SK-N-SH treated with all-trans-retinoic acid at 6 μM for 48 hours (cell line): ENCODE measurements around the gene ARMC10.

Experiments used
- ARNTL ChIP-seq: fragments of 450-650 bp; formaldehyde crosslinking; IDR thresholded peaks from 2 replicates; pipeline ENCODE4 v1.5.0; 2020; ENCODE audit warnings: low read depth, mild to moderate bottlenecking, moderate library complexity, borderline replicate concordance
- CSDC2 ChIP-seq: fragments of 250-450 bp; sonication (Bioruptor Pico); IDR thresholded peaks from 2 replicates; pipeline ENCODE4 v1.5.0; 2020; ENCODE audit warnings: mild to moderate bottlenecking, moderate library complexity
- ESRRG ChIP-seq: fragments of 250-450 bp; sonication (Bioruptor Pico); IDR thresholded peaks from 2 replicates; pipeline ENCODE4 v1.6.1; 2021; ENCODE audit warnings: mild to moderate bottlenecking
- OSR1 ChIP-seq: fragments of 250-450 bp; sonication (Bioruptor Pico); IDR thresholded peaks from 2 replicates; pipeline ENCODE4 v1.8.0; 2022; ENCODE audit warnings: moderate library complexity, mild to moderate bottlenecking, inconsistent platforms
- PATZ1 ChIP-seq: fragments of 250-450 bp; sonication (Bioruptor Pico); IDR thresholded peaks from 2 replicates; pipeline ENCODE4 v1.8.0; 2020; ENCODE audit warnings: mild to moderate bottlenecking, moderate library complexity, borderline replicate concordance
- TCF4 ChIP-seq: fragments of 250-450 bp; sonication (Bioruptor Pico); IDR thresholded peaks from 2 replicates; pipeline ENCODE4 v1.8.0; 2021; ENCODE audit warnings: mild to moderate bottlenecking, moderate library complexity, borderline replicate concordance
- ZC3H10 ChIP-seq: fragments of 250-450 bp; sonication (Bioruptor Pico); IDR thresholded peaks from 2 replicates; pipeline ENCODE4 v1.5.1; 2021; ENCODE audit warnings: mild to moderate bottlenecking, moderate library complexity
- ZFP30 ChIP-seq: fragments of 450-650 bp; formaldehyde crosslinking; IDR thresholded peaks from 2 replicates; pipeline ENCODE4 v1.5.0; 2022; ENCODE audit warnings: mild to moderate bottlenecking, moderate library complexity
- ZNF70 ChIP-seq: fragments of 450-650 bp; formaldehyde crosslinking; IDR thresholded peaks from 2 replicates; pipeline ENCODE4 v1.5.0; 2020; ENCODE audit warnings: mild to moderate bottlenecking, moderate library complexity
- ZNF8 ChIP-seq: fragments of 450-650 bp; formaldehyde crosslinking; IDR thresholded peaks from 2 replicates; pipeline ENCODE4 v1.5.0; 2020; ENCODE audit warnings: mild to moderate bottlenecking, moderate library complexity
- TF ChIP-seq, protein P1 (sequence below): fragments of 250-450 bp; sonication (Bioruptor Pico); IDR thresholded peaks from 2 replicates; pipeline ENCODE4 v1.5.1; 2020; ENCODE audit warnings: low read depth, mild to moderate bottlenecking, moderate library complexity

GRCh38 chr7:103134836-103135554 lies 60.1 kb downstream of the ARMC10 start:
- TF ChIP-seq TCF4 (peak; percentile 23; the same call in 1 of the 2 replicates), ZFP30 (no peak), ZNF8 (CRISPR knock-in tag) (no peak), OSR1 (CRISPR knock-in tag) (no peak), PATZ1 (CRISPR knock-in tag) (no peak), ZC3H10 (CRISPR knock-in tag) (no peak), ESRRG (no peak), ZNF70 (CRISPR knock-in tag) (peak; percentile 85), CSDC2 (no peak), ARNTL (CRISPR knock-in tag) (no peak)
- TF ChIP-seq, protein P1, sequence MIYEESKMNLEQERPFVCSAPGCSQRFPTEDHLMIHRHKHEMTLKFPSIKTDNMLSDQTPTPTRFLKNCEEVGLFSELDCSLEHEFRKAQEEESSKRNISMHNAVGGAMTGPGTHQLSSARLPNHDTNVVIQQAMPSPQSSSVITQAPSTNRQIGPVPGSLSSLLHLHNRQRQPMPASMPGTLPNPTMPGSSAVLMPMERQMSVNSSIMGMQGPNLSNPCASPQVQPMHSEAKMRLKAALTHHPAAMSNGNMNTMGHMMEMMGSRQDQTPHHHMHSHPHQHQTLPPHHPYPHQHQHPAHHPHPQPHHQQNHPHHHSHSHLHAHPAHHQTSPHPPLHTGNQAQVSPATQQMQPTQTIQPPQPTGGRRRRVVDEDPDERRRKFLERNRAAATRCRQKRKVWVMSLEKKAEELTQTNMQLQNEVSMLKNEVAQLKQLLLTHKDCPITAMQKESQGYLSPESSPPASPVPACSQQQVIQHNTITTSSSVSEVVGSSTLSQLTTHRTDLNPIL, result peak; percentile 91
